Bronchial smooth muscle cell (primary cell): Measurements from ENCODE around the gene RSPH1. TPM values are rescaled to one million over a fixed set of nuclear protein-coding genes. Genes with fewer than 3 reads are reported as not detected.

Experiments
- total RNA-seq: library from RNA; depleted of rRNA; stranded (reverse); fragments of >200 nt; gene quantifications from 2 replicates; pipeline ENCODE4 v1.2.1, GENCODE V29; 2014

Gene RSPH1
- under 0.01 and 0.09 TPM in 2 replicates for total RNA-seq

GRCh38 chr21:42496120-42496838 is at the start of gene RSPH1:
RSPH1 (minus strand) TSS chr21:42496224; CDS start chr21:42496186, 38 bp downstream.

GRCh38 chr21:42513151-42513984 is 17.3 kb upstream of the RSPH1 start, which contains the start of gene SLC37A1:
SLC37A1 (plus strand) TSS chr21:42513852; CDS start chr21:42518455, 4,603 bp downstream.

Other genes starting within 250 kb of the RSPH1 start
- 0.94 and 0.95 TPM in 2 replicates for gene TFF3, start 180.8 kb downstream of the RSPH1 start, total RNA-seq
- gene TFF2, start 145.2 kb downstream of the RSPH1 start, total RNA-seq: not detected in 2 replicates
- gene TFF1, start 129.7 kb downstream of the RSPH1 start, total RNA-seq: not detected in 2 replicates
- gene TMPRSS3, start 100.2 kb downstream of the RSPH1 start, total RNA-seq: not detected in 2 replicates
- gene UBASH3A, start 92.3 kb downstream of the RSPH1 start, total RNA-seq: not detected in 2 replicates
- gene SLC37A1, start 17.6 kb upstream of the RSPH1 start, total RNA-seq: 1.9 and 2.8 TPM in 2 replicates
- gene PDE9A, start 157.4 kb upstream of the RSPH1 start, total RNA-seq: 0.16 TPM in 1 of 2 replicates, not detected in the other